HepG2 (cell line): ENCODE results near the gene ANKRD55. TPM values are rescaled to one million over a fixed set of nuclear protein-coding genes. Genes with fewer than 3 reads are reported as not detected.
A peak's percentile ranks its signal among the peaks of the same experiment; 100 is the strongest.

ENCODE experiments used
- ATAC-seq: fragments of 200-7000 bp; cut with Tn5 transposase; 3 replicates; pipeline ENCODE4 v1.9.1; 2020; ENCODE audit warnings: mild to moderate bottlenecking, moderate library complexity
- BruUV-seq: library from RNA; stranded (reverse); fragments of 400-500 nt; replicated peaks from 2 replicates; lab custom pipeline; 2021; lab: Mats Ljungman, UMichigan
- CTCF ChIA-PET: fragments of 300-600 bp; formaldehyde crosslinking; extraction: SDS; loops from one replicate; lab custom pipeline; 2021; ENCODE audit warnings: low total read pairs, inconsistent platforms, low intra/inter-chr PET ratio; lab: Yijun Ruan, JAX
- POLR2A ChIA-PET: fragments of 350-600 bp; sonication (Branson Sonifier 250); formaldehyde crosslinking; loops from one replicate; lab custom pipeline; 2020; ENCODE audit warnings: antibody characterized with exemption, inconsistent platforms; lab: Yijun Ruan, JAX
- DNase-seq: peaks from one replicate; pipeline ENCODE4 v3.0.0-alpha.2; 2015; ENCODE audit warnings: low spot score
- FAIRE-seq: peaks from 3 replicates; lab custom pipeline; 2011; peaks lifted over from hg19 to GRCh38; lab: Jason Lieb, UNC
- H2AFZ ChIP-seq: one replicate; pipeline ENCODE4 v1.6.1; 2011; ENCODE audit warnings: low read length, inconsistent platforms
- H3K27ac ChIP-seq: fragments of 300-600 bp; 3 replicates; pipeline ENCODE4 v1.8.0; 2011; ENCODE audit warnings: mixed run types, mild to moderate bottlenecking, mixed read lengths, low read length, inconsistent platforms; ENCODE audit not compliant: insufficient read depth; ENCODE audit errors: extremely low read length
- H3K27me3 ChIP-seq, 2 experiments: fragments of 200-600 bp in 1 of 2; 2 replicates in 1 of 2; 3 replicates in 1 of 2; pipeline versions ENCODE4 v1.6.0 to v1.8.0; 2011; ENCODE audit warnings: low read length in 2 of 2, mild to moderate bottlenecking in 2 of 2, moderate library complexity in 2 of 2, inconsistent platforms in 1 of 2; ENCODE audit not compliant: insufficient read depth in 2 of 2, control insufficient read depth in 1 of 2
- H3K36me3 ChIP-seq, 2 experiments: fragments of 200-600 bp in 1 of 2; replicated peaks in 1 of 2; 2 replicates in 1 of 2; 3 replicates in 1 of 2; pipeline versions ENCODE4 v1.5.1 to v1.8.0; 2011; ENCODE audit warnings: low read length in 2 of 2, inconsistent platforms in 1 of 2; ENCODE audit not compliant: insufficient read depth in 2 of 2, control insufficient read depth in 1 of 2
- H3K4me1 ChIP-seq: 2 replicates; pipeline ENCODE4 v1.5.1; 2012; ENCODE audit warnings: low read length, inconsistent platforms; ENCODE audit not compliant: insufficient read depth
- H3K4me2 ChIP-seq: 2 replicates; pipeline ENCODE4 v1.6.0; 2011; ENCODE audit warnings: low read depth, low read length, inconsistent platforms
- H3K4me3 ChIP-seq, 3 experiments: fragments of 200-600 bp in 1 of 3; sonication (generic), shearing (Covaris generic) in 1 of 3; replicated peaks in 1 of 3; 2 replicates each; pipeline ENCODE4 v1.5.1; 2011 to 2016; ENCODE audit warnings: low read length in 3 of 3, inconsistent platforms in 2 of 3, low read depth in 2 of 3, mild to moderate bottlenecking in 2 of 3, control low read depth in 1 of 3, mixed read lengths in 1 of 3; ENCODE audit not compliant: insufficient read depth in 1 of 3
- H3K79me2 ChIP-seq: one replicate; pipeline ENCODE4 v1.6.1; 2011; ENCODE audit warnings: low read length, inconsistent platforms; ENCODE audit not compliant: insufficient read depth
- H3K9ac ChIP-seq: 2 replicates; pipeline ENCODE4 v1.6.0; 2011; ENCODE audit warnings: mild to moderate bottlenecking, low read depth, low read length, inconsistent platforms; ENCODE audit not compliant: insufficient read depth
- H3K9me3 ChIP-seq: 2 replicates; pipeline ENCODE4 v1.5.1; 2012; ENCODE audit warnings: mild to moderate bottlenecking, low read length
- H4K20me1 ChIP-seq: 2 replicates; pipeline ENCODE4 v1.6.0; 2011; ENCODE audit warnings: inconsistent platforms, mild to moderate bottlenecking, low read length, moderate library complexity; ENCODE audit not compliant: insufficient read depth
- JUN ChIP-seq: sonication (generic); formaldehyde crosslinking; IDR thresholded peaks from 2 replicates; pipeline ENCODE4 v1.4.0; 2020; ENCODE audit warnings: mild to moderate bottlenecking, missing genetic modification reagents
- MAFK ChIP-seq, 2 experiments: IDR thresholded peaks in 1 of 2; conservative IDR thresholded peaks in 1 of 2; 2 replicates each; pipeline ENCODE4 v1.6.1; 2011; ENCODE audit warnings: improper control_type of control experiment in 2 of 2, low read length in 2 of 2
- PREB ChIP-seq: sonication (generic); formaldehyde crosslinking; IDR thresholded peaks from 2 replicates; pipeline ENCODE4 v1.4.0; 2020; ENCODE audit warnings: missing genetic modification reagents
- SSRP1 ChIP-seq: IDR thresholded peaks from 2 replicates; pipeline ENCODE4 v1.6.1; 2016; ENCODE audit warnings: control low read depth
- ZBTB43 ChIP-seq: sonication (generic); formaldehyde crosslinking; conservative IDR thresholded peaks from 2 replicates; pipeline ENCODE4 v1.4.0; 2020; ENCODE audit warnings: missing genetic modification reagents
- ZFX ChIP-seq: sonication (generic); formaldehyde crosslinking; IDR thresholded peaks from 2 replicates; pipeline ENCODE4 v1.4.0; 2020; ENCODE audit warnings: mild to moderate bottlenecking, low read depth, missing genetic modification reagents, moderate library complexity
- ZHX1 ChIP-seq: sonication (generic); formaldehyde crosslinking; IDR thresholded peaks from 2 replicates; pipeline ENCODE4 v1.8.1; 2022; ENCODE audit warnings: low read depth, mild to moderate bottlenecking, missing genetic modification reagents
- ZNF160 ChIP-seq: sonication (generic); formaldehyde crosslinking; IDR thresholded peaks from 2 replicates; pipeline ENCODE4 v1.8.0; 2022; ENCODE audit warnings: mild to moderate bottlenecking, inconsistent platforms, missing genetic modification reagents
- ZNF264 ChIP-seq: sonication (generic); formaldehyde crosslinking; IDR thresholded peaks from 2 replicates; pipeline ENCODE4 v1.4.0; 2020; ENCODE audit warnings: missing genetic modification reagents
- ZNF770 ChIP-seq: sonication (generic); formaldehyde crosslinking; IDR thresholded peaks from 2 replicates; pipeline ENCODE4 v1.5.0; 2020; ENCODE audit warnings: mild to moderate bottlenecking, missing genetic modification reagents
- ZSCAN22 ChIP-seq: sonication (generic); formaldehyde crosslinking; IDR thresholded peaks from 2 replicates; pipeline ENCODE4 v1.4.0; 2020; ENCODE audit warnings: mild to moderate bottlenecking, missing genetic modification reagents
- ZSCAN25 ChIP-seq: sonication (generic); formaldehyde crosslinking; IDR thresholded peaks from 2 replicates; pipeline ENCODE4 v1.8.0; 2022; ENCODE audit warnings: mild to moderate bottlenecking, missing genetic modification reagents
- WGBS: methylation state at CpG from one replicate; pipeline ENCODE4 v1.1.6; 2017; ENCODE audit warnings: low lambda C conversion rate; 5-methylcytosine and 5-hydroxymethylcytosine counted together
- in situ Hi-C: cut with HindIII; loops from 2 replicates; pipeline ENCODE4 v1.10.0; 2017; ENCODE audit warnings: low pct_unique_long_range_greater_than_20kb; ENCODE audit not compliant: extremely low pct_ligation_motif_present
- intact Hi-C: fragments of 100-400 bp; cut with micrococcal nuclease; formaldehyde crosslinking; loops from one replicate; pipeline ENCODE4 v1.10.0; 2022; ENCODE audit not compliant: unreplicated experiment
- polyA plus RNA-seq, 8 experiments: library from polyadenylated mRNA; depleted of rRNA in 3 of 8; stranded (reverse) in 7 of 8; unstranded in 1 of 8; fragments of >200 nt; fragmentation: Illumina TruSeq in 4 of 8; extraction: Trizol in 4 of 8; gene quantifications; 2 replicates each; pipeline versions ENCODE4 v1.2.1 to v1.2.3, GENCODE V29; 2011 to 2016; ENCODE audit warnings: low read depth in 4 of 8, missing spikeins in 1 of 8, mixed read lengths in 1 of 8; ENCODE audit not compliant: insufficient read depth in 1 of 8
- total RNA-seq, 5 experiments: library from RNA; depleted of rRNA; stranded (reverse); fragments of >200 nt; fragmentation: Illumina TruSeq; extraction: Trizol; gene quantifications; 2 replicates each; pipeline ENCODE4 v1.2.3, GENCODE V29; 2016; ENCODE audit warnings: low read depth in 1 of 5

The ANKRD55 gene
- total and polyA plus RNA-seq, 2 of the 13 experiments (the other 11 are each of a cell fraction or from before 2014, with no cell fraction given) = 0.11 to 0.28 TPM

- TF ChIP-seq ZSCAN22 (CRISPR knock-in tag) = no peak
- TF ChIP-seq ZNF160 = peak; percentile 96
- TF ChIP-seq, all 625 proteins: peak for 1
- in situ Hi-C loops = no loop called here
- H3K36me3 ChIP-seq = no peaks in the 10 kb centered on the region; a peak in 2 of 5 replicates
- H3K4me1 ChIP-seq = peaks cover 36% of the 10 kb centered on the region
- H3K9ac ChIP-seq = no peak overlapping the region
- no peak overlapping the region for H2AFZ ChIP-seq
- CTCF ChIA-PET = no interaction called here
- peaks cover 5% of the 10 kb centered on the region for H3K79me2 ChIP-seq
- H3K27me3 ChIP-seq = no peaks in the 10 kb centered on the region
- H3K9me3 ChIP-seq = peaks cover 12% of the 10 kb centered on the region; the same call in 1 of the 2 replicates
- ATAC-seq = no peak
- POLR2A ChIA-PET = no interaction called here
- H3K4me2 ChIP-seq = no peak overlapping the region
- no peaks in the 10 kb centered on the region for H4K20me1 ChIP-seq
- H3K4me3 ChIP-seq = no peak overlapping the region
- no peak for DNase-seq
- over 99% methylated on average over 2 of the region's 2 CpGs for WGBS
- intact Hi-C loops = no loop called here
- no peak overlapping the region for H3K27ac ChIP-seq
- FAIRE-seq = no peak
- BruUV-seq = no TSS peak
These were observed 102.5 kb downstream of the ANKRD55 start for GRCh38 chr5:56130664-56131063.

GRCh38 chr5:56129288-56129687 is 103.8 kb downstream of the ANKRD55 start:
- no peak for ATAC-seq
- no peak for DNase-seq
- H3K4me1 ChIP-seq = peaks cover 50% of the 10 kb centered on the region
- H4K20me1 ChIP-seq = no peaks in the 10 kb centered on the region
- peaks cover 12% of the 10 kb centered on the region; the same call in 1 of the 2 replicates for H3K9me3 ChIP-seq
- intact Hi-C loops = no loop called here
- H3K27me3 ChIP-seq = no peaks in the 10 kb centered on the region
- no peak overlapping the region for H2AFZ ChIP-seq
- no peak overlapping the region for H3K9ac ChIP-seq
- CTCF ChIA-PET = no interaction called here
- H3K79me2 ChIP-seq = peaks cover 11% of the 10 kb centered on the region
- H3K36me3 ChIP-seq = no peaks in the 10 kb centered on the region; a peak in 2 of 5 replicates
- no TSS peak for BruUV-seq
- in situ Hi-C loops = no loop called here
- no peak for FAIRE-seq
- no peak overlapping the region for H3K4me3 ChIP-seq
- no peak overlapping the region for H3K4me2 ChIP-seq
- no peak overlapping the region for H3K27ac ChIP-seq
- POLR2A ChIA-PET = no interaction called here
- 88% methylated on average over 4 of the region's 4 CpGs for WGBS
- no peak for TF ChIP-seq ZHX1 (CRISPR knock-in tag)
- no peak for TF ChIP-seq ZNF264 (CRISPR knock-in tag)
- TF ChIP-seq JUN = no peak
- no peak for TF ChIP-seq ZBTB43 (CRISPR knock-in tag)
- TF ChIP-seq ZNF770 = no peak
- no peak for TF ChIP-seq PREB (CRISPR knock-in tag)
- no peak for TF ChIP-seq ZFX (CRISPR knock-in tag)
- no peak for TF ChIP-seq ZSCAN25 (CRISPR knock-in tag)
- TF ChIP-seq SSRP1 = no peak
- no peak for TF ChIP-seq MAFK (conservative IDR thresholded peaks at IDR 0.05 in 1 of 2, IDR thresholded peaks at IDR 0.05 in 1 of 2; ENCODE audit: low read length in 2 of 2)
